H1 (cell line): ENCODE measurements around the gene PSMD9. TPM values are rescaled to one million over a fixed set of nuclear protein-coding genes. Genes with fewer than 3 reads are reported as not detected.

Experiments used
- GABPA ChIP-seq: IDR thresholded peaks from 2 replicates; pipeline ENCODE4 v1.6.1; 2011; ENCODE audit warnings: mild to moderate bottlenecking, low read length, moderate library complexity, borderline replicate concordance; ENCODE audit not compliant: insufficient read depth
- POLR2A ChIP-seq, 2 experiments: IDR thresholded peaks; 1 replicate in 1 of 2; 2 replicates in 1 of 2; pipeline ENCODE4 v1.6.1; 2011; ENCODE audit warnings: low read depth in 2 of 2, low read length in 2 of 2, mild to moderate bottlenecking in 2 of 2; ENCODE audit errors: control extremely low read depth in 1 of 2
- RAD21 ChIP-seq, 2 experiments: IDR thresholded peaks in 1 of 2; conservative IDR thresholded peaks in 1 of 2; 2 replicates each; pipeline ENCODE4 v1.6.1; 2011; ENCODE audit warnings: low read depth in 2 of 2, low read length in 2 of 2, improper control_type of control experiment in 1 of 2, inconsistent platforms in 1 of 2, mild to moderate bottlenecking in 1 of 2, moderate library complexity in 1 of 2
- SIX5 ChIP-seq: IDR thresholded peaks from 2 replicates; pipeline ENCODE4 v1.6.1; 2011; ENCODE audit warnings: mild to moderate bottlenecking, low read depth, low read length
- polyA plus RNA-seq, 7 experiments: library from polyadenylated mRNA; depleted of rRNA in 3 of 7; stranded (reverse) in 5 of 7; unstranded in 2 of 7; fragments of >200 nt in 5 of 7; fragments of 200-250 nt in 2 of 7; gene quantifications; 1 replicate in 5 of 7; 2 replicates in 1 of 7; 4 replicates in 1 of 7; pipeline versions ENCODE4 v1.2.1 to v1.2.3, GENCODE V29; 2011 to 2013; ENCODE audit warnings: missing spikeins in 2 of 7, mixed read lengths in 2 of 7
- total RNA-seq: library from RNA; stranded (reverse); fragmentation: NEBNext Ultra II Directional; extraction: Animal tissue kit (Norgen Biotek cat#: 25700); gene quantifications from 2 replicates; pipeline ENCODE4 v1.2.1, GENCODE V29; 2021

PSMD9 gene
- total and polyA plus RNA-seq, 2 of the 8 experiments (the other 6 are each of a cell fraction or from before 2014, with no cell fraction given), result 28.8 to 36.1 TPM

GRCh38 chr12:121839993-121840761, 48.4 kb upstream of the PSMD9 start (continued):
- TF ChIP-seq GABPA (no peak), POLR2A (IDR thresholded peaks at IDR 0.05; ENCODE audit: control extremely low read depth in 1 of 2, low read depth in 2 of 2, low read length in 2 of 2) (0 out of 3 replicates have a peak, but pooled peaks of 1 of the 2 experiments have one; percentile 1), SIX5 (no peak), RAD21 (IDR thresholded peaks at IDR 0.05 in 1 of 2, conservative IDR thresholded peaks at IDR 0.05 in 1 of 2; ENCODE audit: low read depth in 2 of 2, low read length in 2 of 2) (no peak)
